ENCODE results near the gene TWF1.

The TWF1 gene

DNA sequence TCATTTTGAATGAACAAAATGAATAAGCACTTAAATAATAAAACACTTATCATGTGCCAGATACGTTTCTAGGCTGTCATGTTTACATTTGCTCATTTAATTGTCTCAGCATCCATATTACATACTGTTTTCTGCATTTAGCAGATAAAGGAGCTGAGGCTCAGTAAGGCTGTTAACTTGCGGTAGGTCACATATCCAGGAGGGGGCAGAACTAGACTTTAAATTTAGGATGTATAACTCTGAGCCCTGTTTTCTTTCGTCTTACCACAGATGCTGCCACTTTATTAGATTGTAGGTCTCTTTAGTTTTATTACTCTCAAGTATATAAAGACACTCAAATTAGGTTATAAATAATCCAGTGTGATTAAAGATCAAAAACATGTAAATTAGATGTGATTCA, 29.6 kb downstream of the TWF1 start:
- in situ Hi-C loops (cut with MboI; ENCODE audit: low sequenced_read_pairs, unreplicated experiment) = loop anchor here (5.0 kb wide), 1 partner anchor 96 kb away; no protein-coding TSS in a partner anchor
- DNase-seq (ENCODE audit: low spot score) = no peak
- TF ChIP-seq, protein P1, sequence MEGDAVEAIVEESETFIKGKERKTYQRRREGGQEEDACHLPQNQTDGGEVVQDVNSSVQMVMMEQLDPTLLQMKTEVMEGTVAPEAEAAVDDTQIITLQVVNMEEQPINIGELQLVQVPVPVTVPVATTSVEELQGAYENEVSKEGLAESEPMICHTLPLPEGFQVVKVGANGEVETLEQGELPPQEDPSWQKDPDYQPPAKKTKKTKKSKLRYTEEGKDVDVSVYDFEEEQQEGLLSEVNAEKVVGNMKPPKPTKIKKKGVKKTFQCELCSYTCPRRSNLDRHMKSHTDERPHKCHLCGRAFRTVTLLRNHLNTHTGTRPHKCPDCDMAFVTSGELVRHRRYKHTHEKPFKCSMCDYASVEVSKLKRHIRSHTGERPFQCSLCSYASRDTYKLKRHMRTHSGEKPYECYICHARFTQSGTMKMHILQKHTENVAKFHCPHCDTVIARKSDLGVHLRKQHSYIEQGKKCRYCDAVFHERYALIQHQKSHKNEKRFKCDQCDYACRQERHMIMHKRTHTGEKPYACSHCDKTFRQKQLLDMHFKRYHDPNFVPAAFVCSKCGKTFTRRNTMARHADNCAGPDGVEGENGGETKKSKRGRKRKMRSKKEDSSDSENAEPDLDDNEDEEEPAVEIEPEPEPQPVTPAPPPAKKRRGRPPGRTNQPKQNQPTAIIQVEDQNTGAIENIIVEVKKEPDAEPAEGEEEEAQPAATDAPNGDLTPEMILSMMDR (IDR thresholded peaks at IDR 0.05; ENCODE audit: borderline replicate concordance, control extremely low read depth, extremely low read depth, insufficient read depth, missing control alignments) = peak; percentile 31

GRCh38 chr12:43766291-43766690, 39.8 kb downstream of the TWF1 start:
- TF ChIP-seq, protein P1 (IDR thresholded peaks at IDR 0.05; ENCODE audit: borderline replicate concordance, control extremely low read depth, extremely low read depth, insufficient read depth, missing control alignments) = no peak
- in situ Hi-C loops (cut with MboI; ENCODE audit: low sequenced_read_pairs, unreplicated experiment) = no loop called here
- DNase-seq (ENCODE audit: low spot score) = no peak

DNA sequence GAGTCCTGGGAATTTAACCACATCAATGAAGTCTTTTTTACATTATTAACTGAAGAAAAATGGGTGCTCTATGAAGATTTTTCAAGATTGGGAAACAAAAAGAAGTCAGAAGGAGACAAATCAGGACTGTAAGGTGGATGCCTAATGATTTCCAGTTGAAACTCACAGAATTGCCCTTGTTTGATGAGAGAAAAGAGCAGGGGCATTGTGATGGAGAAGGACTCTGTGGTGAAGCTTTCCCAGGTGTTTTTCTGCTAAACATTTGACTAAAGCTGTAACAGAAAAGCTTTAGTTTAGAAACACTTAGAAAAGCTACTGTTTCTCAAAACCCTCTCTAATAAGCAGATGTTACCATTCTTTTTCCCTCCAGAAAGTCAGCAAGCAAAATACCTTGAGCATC, 41.6 kb downstream of the TWF1 start:
- no peak for DNase-seq (ENCODE audit: low spot score)
- TF ChIP-seq, protein P1 (IDR thresholded peaks at IDR 0.05; ENCODE audit: borderline replicate concordance, control extremely low read depth, extremely low read depth, insufficient read depth, missing control alignments) = no peak

GRCh38 chr12:43763769-43764168, 42.3 kb downstream of the TWF1 start:
- TF ChIP-seq, protein P1 (IDR thresholded peaks at IDR 0.05; ENCODE audit: borderline replicate concordance, control extremely low read depth, extremely low read depth, insufficient read depth, missing control alignments) = no peak
- DNase-seq (ENCODE audit: low spot score) = no peak
- in situ Hi-C loops (cut with MboI; ENCODE audit: low sequenced_read_pairs, unreplicated experiment) = no loop called here

More for the DNA sequence above, 41.6 kb downstream of the TWF1 start:
- in situ Hi-C loops (cut with MboI; ENCODE audit: low sequenced_read_pairs, unreplicated experiment) = no loop called here

- no peak for DNase-seq (ENCODE audit: low spot score)
- TF ChIP-seq, protein P1 (IDR thresholded peaks at IDR 0.05; ENCODE audit: borderline replicate concordance, control extremely low read depth, extremely low read depth, insufficient read depth, missing control alignments) = no peak
- in situ Hi-C loops (cut with MboI; ENCODE audit: low sequenced_read_pairs, unreplicated experiment) = no loop called here
Observed at GRCh38 chr12:43762596-43762995, 43.5 kb downstream of the TWF1 start.

GRCh38 chr12:43761500-43761899, 44.6 kb downstream of the TWF1 start:
- TF ChIP-seq, protein P1 (IDR thresholded peaks at IDR 0.05; ENCODE audit: borderline replicate concordance, control extremely low read depth, extremely low read depth, insufficient read depth, missing control alignments) = no peak
- no peak for DNase-seq (ENCODE audit: low spot score)
- in situ Hi-C loops (cut with MboI; ENCODE audit: low sequenced_read_pairs, unreplicated experiment) = no loop called here

DNA sequence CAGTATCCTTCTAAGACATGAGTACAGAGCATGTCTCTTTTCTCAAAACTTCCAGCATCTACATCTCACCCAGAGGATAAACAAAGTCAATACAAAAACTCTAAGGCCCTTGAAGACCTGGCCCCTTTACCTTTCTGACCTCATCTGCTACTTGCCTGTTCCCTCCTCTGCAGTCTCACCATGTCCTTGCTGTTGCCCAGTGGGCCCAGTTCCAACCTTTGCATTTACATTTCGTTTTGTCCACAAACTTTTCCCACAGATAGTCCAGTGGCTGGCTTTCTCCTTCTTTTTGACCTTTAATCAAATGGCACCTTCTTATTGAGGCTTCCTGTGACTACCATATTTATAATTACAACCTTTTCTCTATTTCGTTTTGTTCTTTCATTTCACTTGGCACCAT, 45.7 kb downstream of the TWF1 start:
- in situ Hi-C loops (cut with MboI; ENCODE audit: low sequenced_read_pairs, unreplicated experiment) = no loop called here
- DNase-seq (ENCODE audit: low spot score) = no peak
- TF ChIP-seq, protein P1 (IDR thresholded peaks at IDR 0.05; ENCODE audit: borderline replicate concordance, control extremely low read depth, extremely low read depth, insufficient read depth, missing control alignments) = no peak

Data from GM13976 (cell line).